ENCODE measurements around the gene RIMBP2.

RIMBP2 gene

DNA sequence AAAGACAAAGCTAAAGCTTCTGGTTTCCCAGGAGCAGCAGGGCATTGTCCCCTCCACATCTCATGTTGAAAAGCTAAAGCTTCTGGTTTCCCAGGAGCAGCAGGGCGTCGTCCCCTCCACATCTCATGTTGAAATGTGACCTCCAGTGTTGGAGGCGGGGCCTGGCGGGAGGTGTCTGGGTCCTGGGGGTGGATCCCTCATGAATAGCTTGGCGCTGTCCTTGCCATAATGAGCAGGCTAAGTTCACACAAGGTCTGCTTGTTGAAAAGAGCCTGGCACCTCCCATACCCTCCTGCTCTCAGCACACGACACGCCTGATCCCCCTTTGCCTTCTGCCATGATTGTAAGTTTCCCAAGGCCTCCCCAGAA, 254.7 kb downstream of the RIMBP2 start:
- Mint-ChIP-seq H3K4me3 (no peak overlapping the region), H3K4me1 (no peaks in the 10 kb centered on the region), H3K9me3 (no peaks in the 10 kb centered on the region), H3K27me3 (no peaks in the 10 kb centered on the region), H3K36me3 (no peaks in the 10 kb centered on the region), H3K27ac (no peak overlapping the region)
- ATAC-seq (ENCODE audit: low read depth): no peak
- DNase-seq (ENCODE audit: low spot score in 2 of 2): no peak

DNA sequence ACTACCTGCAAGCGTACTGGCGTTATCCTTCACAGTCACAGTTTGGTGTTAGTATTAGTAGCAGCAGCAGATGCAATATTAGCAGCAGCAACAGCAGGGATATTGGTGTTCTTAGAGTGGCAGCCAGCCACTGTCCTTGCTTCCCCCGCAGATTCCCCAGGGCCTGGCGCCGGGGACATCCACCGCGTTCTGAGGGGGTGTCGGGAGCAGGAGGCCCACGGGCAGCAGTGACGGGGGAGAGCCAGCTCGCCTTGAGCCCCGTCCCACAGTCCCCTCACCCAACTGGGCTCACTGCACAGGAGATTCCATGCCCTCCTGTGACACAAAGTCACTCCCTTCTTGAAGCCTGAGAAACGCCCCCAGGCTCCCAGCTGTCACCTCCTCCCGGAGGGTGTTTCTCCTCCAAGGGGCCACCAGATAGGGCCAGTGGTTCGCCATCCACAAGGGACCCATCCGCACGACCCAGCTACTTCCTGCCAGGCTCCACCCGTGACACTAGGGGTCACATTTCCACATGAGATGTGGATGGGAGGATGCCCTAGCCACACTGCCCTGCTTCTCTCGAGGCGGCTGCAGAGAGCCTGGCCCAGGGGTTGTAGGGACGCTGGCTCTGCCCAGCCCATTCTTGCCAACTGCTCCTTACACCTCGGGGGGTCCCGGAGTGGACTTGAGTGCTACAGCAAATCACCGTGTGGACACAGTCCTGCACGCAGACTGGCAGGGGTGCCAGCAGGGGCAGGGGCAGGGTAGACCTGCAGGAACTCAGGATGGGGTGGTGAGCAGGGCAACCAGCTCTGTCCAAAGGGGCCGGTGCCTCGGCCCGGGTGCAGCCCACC, 255.3 kb downstream of the RIMBP2 start:
- no peaks in the 10 kb centered on the region for H3K9me3 Mint-ChIP-seq
- no peaks in the 10 kb centered on the region for H3K4me1 Mint-ChIP-seq
- no peak for DNase-seq (ENCODE audit: low spot score in 2 of 2)
- ATAC-seq (ENCODE audit: low read depth): no peak
- no peak overlapping the region for H3K27ac Mint-ChIP-seq
- no peaks in the 10 kb centered on the region for H3K36me3 Mint-ChIP-seq
- no peaks in the 10 kb centered on the region for H3K27me3 Mint-ChIP-seq
- no peak overlapping the region for H3K4me3 Mint-ChIP-seq

DNA sequence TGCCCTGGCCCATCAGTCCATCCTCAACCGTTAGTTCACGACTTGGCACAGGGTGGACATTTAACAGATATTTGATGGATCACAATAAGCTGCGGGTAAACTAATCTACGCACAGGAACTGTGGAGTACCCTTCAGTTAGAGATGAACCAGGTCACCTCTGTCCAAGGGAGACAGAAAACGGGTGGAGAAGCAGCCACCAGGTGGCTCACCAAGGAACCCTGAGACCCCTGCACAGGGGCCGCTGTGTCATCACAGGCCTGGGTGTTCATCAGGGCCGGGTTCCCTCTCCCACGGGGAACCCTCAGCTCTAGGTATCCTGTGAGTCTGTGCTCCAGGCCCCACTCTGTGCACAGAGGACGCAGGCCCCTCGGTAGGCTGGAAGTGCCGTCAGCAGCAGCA, 256.2 kb downstream of the RIMBP2 start:
- Mint-ChIP-seq H3K4me1 (no peaks in the 10 kb centered on the region), H3K27me3 (no peaks in the 10 kb centered on the region), H3K36me3 (no peaks in the 10 kb centered on the region), H3K27ac (no peak overlapping the region), H3K4me3 (no peak overlapping the region), H3K9me3 (no peaks in the 10 kb centered on the region)
- DNase-seq (ENCODE audit: low spot score in 2 of 2) (no peak), ATAC-seq (ENCODE audit: low read depth) (no peak)

GRCh38 chr12:130458341-130458740, 257.8 kb downstream of the RIMBP2 start:
- ATAC-seq (ENCODE audit: low read depth) (no peak), DNase-seq (ENCODE audit: low spot score in 2 of 2) (no peak)
- H3K36me3 Mint-ChIP-seq: no peaks in the 10 kb centered on the region
- H3K4me1 Mint-ChIP-seq: no peaks in the 10 kb centered on the region
- H3K27ac Mint-ChIP-seq: no peak overlapping the region
- no peaks in the 10 kb centered on the region for H3K27me3 Mint-ChIP-seq
- H3K9me3 Mint-ChIP-seq: no peaks in the 10 kb centered on the region
- no peak overlapping the region for H3K4me3 Mint-ChIP-seq

GRCh38 chr12:130457215-130457614, 258.9 kb downstream of the RIMBP2 start:
- no peak for ATAC-seq (ENCODE audit: low read depth)
- H3K4me1 Mint-ChIP-seq: no peaks in the 10 kb centered on the region
- no peak for DNase-seq (ENCODE audit: low spot score in 2 of 2)
- no peaks in the 10 kb centered on the region for H3K27me3 Mint-ChIP-seq
- no peaks in the 10 kb centered on the region for H3K36me3 Mint-ChIP-seq
- H3K4me3 Mint-ChIP-seq: no peak overlapping the region
- H3K9me3 Mint-ChIP-seq: no peaks in the 10 kb centered on the region
- H3K27ac Mint-ChIP-seq: no peak overlapping the region

GRCh38 chr12:130456375-130457199, 259.5 kb downstream of the RIMBP2 start:
- DNase-seq (ENCODE audit: low spot score in 2 of 2): no peak
- H3K9me3 Mint-ChIP-seq: no peaks in the 10 kb centered on the region
- H3K27me3 Mint-ChIP-seq: no peaks in the 10 kb centered on the region
- no peak overlapping the region for H3K4me3 Mint-ChIP-seq
- H3K4me1 Mint-ChIP-seq: no peaks in the 10 kb centered on the region
- no peak for ATAC-seq (ENCODE audit: low read depth)
- H3K27ac Mint-ChIP-seq: no peak overlapping the region
- H3K36me3 Mint-ChIP-seq: no peaks in the 10 kb centered on the region

- H3K36me3 Mint-ChIP-seq: no peaks in the 10 kb centered on the region
- no peak overlapping the region for H3K4me3 Mint-ChIP-seq
- ATAC-seq (ENCODE audit: low read depth): no peak
- no peaks in the 10 kb centered on the region for H3K9me3 Mint-ChIP-seq
- no peak for DNase-seq (ENCODE audit: low spot score in 2 of 2)
- H3K4me1 Mint-ChIP-seq: no peaks in the 10 kb centered on the region
- H3K27ac Mint-ChIP-seq: no peak overlapping the region
- H3K27me3 Mint-ChIP-seq: no peaks in the 10 kb centered on the region
Measured at GRCh38 chr12:130455161-130455560, 260.9 kb downstream of the RIMBP2 start.

DNA sequence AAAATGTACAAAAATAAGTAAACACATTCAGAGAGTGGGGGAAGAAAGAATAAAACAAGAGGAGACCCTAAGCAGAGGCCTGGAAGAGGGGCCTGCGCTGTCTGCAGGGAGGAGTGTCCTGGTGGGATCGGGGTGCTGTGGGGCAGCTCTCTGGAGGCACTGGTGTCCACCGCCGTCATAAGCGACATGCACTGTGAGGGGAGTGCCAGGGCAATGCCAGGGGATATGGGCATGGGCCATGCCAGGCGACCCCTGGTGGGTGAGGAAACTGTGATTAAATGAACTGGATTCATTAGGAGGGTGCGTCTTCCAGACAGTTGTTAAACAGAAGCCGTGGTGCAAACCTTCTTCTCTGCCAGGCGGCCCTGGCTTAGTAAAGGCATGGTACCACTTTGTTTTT, 261.8 kb downstream of the RIMBP2 start:
- no peak for DNase-seq (ENCODE audit: low spot score in 2 of 2)
- no peaks in the 10 kb centered on the region for H3K9me3 Mint-ChIP-seq
- H3K4me3 Mint-ChIP-seq: no peak overlapping the region
- no peak for ATAC-seq (ENCODE audit: low read depth)
- H3K4me1 Mint-ChIP-seq: no peaks in the 10 kb centered on the region
- H3K27me3 Mint-ChIP-seq: no peaks in the 10 kb centered on the region
- no peaks in the 10 kb centered on the region for H3K36me3 Mint-ChIP-seq
- no peak overlapping the region for H3K27ac Mint-ChIP-seq

DNA sequence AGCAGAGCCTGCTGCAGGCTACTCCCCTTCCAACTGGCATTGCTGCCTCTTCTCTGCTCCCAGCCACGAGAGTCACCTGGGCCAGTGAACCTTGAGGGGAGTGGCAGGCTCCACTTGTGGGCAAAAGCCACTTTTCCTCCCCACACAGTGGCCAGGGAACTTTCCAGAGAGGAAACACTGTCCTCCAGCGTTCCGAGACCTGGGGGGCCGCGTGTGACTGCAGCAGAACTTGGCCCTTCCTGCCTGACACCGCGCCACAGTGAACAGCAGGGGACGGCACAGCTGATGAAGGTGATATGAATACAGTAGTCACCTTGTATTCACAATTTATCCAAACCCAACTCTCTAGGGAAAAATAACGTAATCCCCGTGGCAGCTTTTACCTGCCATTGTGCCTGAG, 263.6 kb downstream of the RIMBP2 start:
- Mint-ChIP-seq H3K27ac (no peak overlapping the region), H3K36me3 (no peaks in the 10 kb centered on the region), H3K4me3 (no peak overlapping the region), H3K9me3 (no peaks in the 10 kb centered on the region), H3K27me3 (no peaks in the 10 kb centered on the region), H3K4me1 (no peaks in the 10 kb centered on the region)
- no peak for ATAC-seq (ENCODE audit: low read depth)
- DNase-seq (ENCODE audit: low spot score in 2 of 2): no peak

- DNase-seq (ENCODE audit: low spot score in 2 of 2) (no peak), ATAC-seq (ENCODE audit: low read depth) (no peak)
- peaks cover 2% of the 10 kb centered on the region for H3K9me3 Mint-ChIP-seq
- no peak overlapping the region for H3K27ac Mint-ChIP-seq
- H3K27me3 Mint-ChIP-seq: no peaks in the 10 kb centered on the region
- no peak overlapping the region for H3K4me3 Mint-ChIP-seq
- H3K4me1 Mint-ChIP-seq: no peaks in the 10 kb centered on the region
- no peaks in the 10 kb centered on the region for H3K36me3 Mint-ChIP-seq
Measured at GRCh38 chr12:130451001-130451930, 264.8 kb downstream of the RIMBP2 start.

DNA sequence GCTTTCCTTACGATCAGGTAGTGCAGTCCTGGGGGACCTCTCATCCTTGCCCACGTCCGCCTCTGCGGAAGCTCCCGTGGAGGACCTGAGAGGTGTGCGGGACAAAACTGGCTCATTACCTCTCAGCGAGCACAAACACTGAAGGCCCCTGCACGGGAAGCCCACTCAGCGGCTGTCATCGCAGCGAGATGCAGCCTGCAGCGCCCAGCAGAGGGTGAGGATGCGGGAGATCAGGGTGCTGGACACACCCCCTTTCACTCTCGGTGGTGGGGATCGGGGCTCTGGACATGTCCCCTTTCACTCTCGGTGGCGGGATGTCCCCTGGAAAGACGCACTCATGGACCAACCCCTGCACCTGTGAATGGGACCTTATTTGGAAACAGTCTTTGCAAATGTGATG, 266.8 kb downstream of the RIMBP2 start:
- DNase-seq (ENCODE audit: low spot score in 2 of 2) (no peak), ATAC-seq (ENCODE audit: low read depth) (no peak)
- Mint-ChIP-seq H3K4me1 (no peaks in the 10 kb centered on the region), H3K36me3 (no peaks in the 10 kb centered on the region), H3K27me3 (no peaks in the 10 kb centered on the region), H3K9me3 (peaks cover 2% of the 10 kb centered on the region), H3K27ac (no peak overlapping the region), H3K4me3 (no peak overlapping the region)

- Mint-ChIP-seq H3K4me1 (no peaks in the 10 kb centered on the region), H3K36me3 (no peaks in the 10 kb centered on the region), H3K9me3 (peaks cover 2% of the 10 kb centered on the region), H3K4me3 (no peak overlapping the region), H3K27ac (no peak overlapping the region), H3K27me3 (no peaks in the 10 kb centered on the region)
- DNase-seq (ENCODE audit: low spot score in 2 of 2) (no peak), ATAC-seq (ENCODE audit: low read depth) (no peak)
Measured at GRCh38 chr12:130448044-130448821, 267.9 kb downstream of the RIMBP2 start.

DNA sequence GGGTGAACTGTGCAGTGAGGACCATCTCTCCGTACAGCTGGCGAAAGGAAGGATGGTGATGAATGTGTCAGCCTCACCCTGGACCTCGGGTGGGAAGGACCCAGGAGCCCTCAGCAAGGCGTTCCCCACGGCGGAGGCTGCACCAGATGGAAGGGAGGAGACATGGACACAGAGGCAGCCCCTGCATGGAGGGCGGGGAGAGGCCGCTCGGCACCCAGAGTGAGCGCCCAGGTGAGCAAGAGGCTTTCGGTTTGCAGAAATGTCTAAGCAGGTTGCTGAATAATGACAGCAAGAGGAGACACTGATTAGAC, 268.5 kb downstream of the RIMBP2 start:
- ATAC-seq (ENCODE audit: low read depth) (no peak), DNase-seq (ENCODE audit: low spot score in 2 of 2) (no peak)
- Mint-ChIP-seq H3K9me3 (peaks cover 4% of the 10 kb centered on the region), H3K4me1 (no peaks in the 10 kb centered on the region), H3K36me3 (no peaks in the 10 kb centered on the region), H3K4me3 (no peak overlapping the region), H3K27me3 (no peaks in the 10 kb centered on the region), H3K27ac (no peak overlapping the region)
